SK-N-SH (cell line): ENCODE data around the gene SCAPER. TPM values are rescaled to one million over a fixed set of nuclear protein-coding genes. Genes with fewer than 3 reads are reported as not detected.

Source experiments
- CTCF ChIA-PET: fragments of 300-600, 350-600 bp; formaldehyde crosslinking; extraction: SDS; loops from one replicate; lab custom pipeline; 2021; lab: Yijun Ruan, JAX
- POLR2A ChIA-PET: fragments of 350-600 bp; sonication (Branson Sonifier 250); formaldehyde crosslinking; extraction: SDS; loops from one replicate; lab custom pipeline; 2020; ENCODE audit warnings: antibody characterized with exemption, inconsistent platforms; lab: Yijun Ruan, JAX
- DNase-seq: peaks from one replicate; pipeline ENCODE4 v3.0.0; 2012
- H2AFZ ChIP-seq: fragments of 200-600 bp; sonication (generic); 2 replicates; pipeline ENCODE4 v1.8.1; 2016; ENCODE audit warnings: antibody characterized with exemption, mild to moderate bottlenecking, low read depth
- H3F3A ChIP-seq: fragments of 200-600 bp; sonication (generic); replicated peaks from 2 replicates; pipeline ENCODE3; 2016; ENCODE audit warnings: antibody characterized with exemption, mild to moderate bottlenecking; ENCODE audit not compliant: insufficient read depth
- H3K27ac ChIP-seq, 2 experiments: fragments of 200-500 bp in 1 of 2; fragments of 200-600 bp in 1 of 2; sonication (Bioruptor generic) in 1 of 2; sonication (generic), shearing (Covaris generic) in 1 of 2; 2 replicates each; pipeline versions ENCODE4 v1.5.1 to v1.6.1; 2014 to 2016; ENCODE audit warnings: low read depth in 2 of 2, inconsistent platforms in 1 of 2, low read length in 1 of 2, mild to moderate bottlenecking in 1 of 2, mixed read lengths in 1 of 2
- H3K27me3 ChIP-seq: fragments of 200-600 bp; sonication (generic), shearing (Covaris generic); 2 replicates; pipeline ENCODE4 v1.6.1; 2016; ENCODE audit warnings: mixed run types; ENCODE audit not compliant: insufficient read depth
- H3K36me3 ChIP-seq, 2 experiments: fragments of 200-500 bp in 1 of 2; fragments of 200-600 bp in 1 of 2; sonication (Bioruptor generic) in 1 of 2; sonication (generic) in 1 of 2; replicated peaks in 1 of 2; 2 replicates each; pipeline versions ENCODE3 to v1.5.1; 2014 to 2016; ENCODE audit warnings: low read length in 1 of 2, mild to moderate bottlenecking in 1 of 2; ENCODE audit not compliant: insufficient read depth in 2 of 2, control insufficient read depth in 1 of 2
- H3K4me1 ChIP-seq, 2 experiments: fragments of 200-500 bp in 1 of 2; fragments of 200-600 bp in 1 of 2; sonication (Bioruptor generic) in 1 of 2; sonication (generic), shearing (Covaris generic) in 1 of 2; 2 replicates each; pipeline versions ENCODE4 v1.5.1 to v1.6.1; 2014 to 2016; ENCODE audit warnings: low read depth in 1 of 2, low read length in 1 of 2, mixed run types in 1 of 2; ENCODE audit not compliant: insufficient read depth in 2 of 2, control insufficient read depth in 1 of 2
- H3K4me2 ChIP-seq: fragments of 200-600 bp; sonication (generic), shearing (Covaris generic); 2 replicates; pipeline ENCODE4 v1.6.1; 2017; ENCODE audit warnings: mixed run types
- H3K4me3 ChIP-seq, 2 experiments: fragments of 200-500 bp in 1 of 2; fragments of 200-600 bp in 1 of 2; sonication (Bioruptor generic) in 1 of 2; sonication (generic), shearing (Covaris generic) in 1 of 2; 2 replicates each; pipeline versions ENCODE4 v1.5.1 to v1.8.1; 2014 to 2016; ENCODE audit warnings: low read depth in 2 of 2, inconsistent platforms in 1 of 2, low read length in 1 of 2, mild to moderate bottlenecking in 1 of 2, mixed read lengths in 1 of 2, moderate library complexity in 1 of 2
- H3K79me2 ChIP-seq: fragments of 200-600 bp; sonication (generic); 2 replicates; pipeline ENCODE4 v1.8.1; 2017; ENCODE audit warnings: mild to moderate bottlenecking; ENCODE audit not compliant: insufficient read depth
- H3K9ac ChIP-seq: fragments of 200-600 bp; sonication (generic); 2 replicates; pipeline ENCODE4 v1.6.1; 2017; ENCODE audit warnings: mixed run types
- H3K9me2 ChIP-seq: fragments of 200-600 bp; sonication (generic); 2 replicates; pipeline ENCODE4 v1.6.1; 2017; ENCODE audit warnings: mixed run types
- H3K9me3 ChIP-seq: fragments of 200-600 bp; sonication (generic); 2 replicates; pipeline ENCODE4 v1.6.1; 2017; ENCODE audit warnings: mixed run types, mild to moderate bottlenecking, moderate library complexity
- H4K20me1 ChIP-seq: fragments of 200-600 bp; sonication (generic); 2 replicates; pipeline ENCODE4 v1.6.1; 2017; ENCODE audit warnings: mild to moderate bottlenecking, mixed run types; ENCODE audit not compliant: insufficient read depth
- EZH2phosphoT487 ChIP-seq: fragments of 200-600 bp; sonication (generic); IDR thresholded peaks from 2 replicates; pipeline ENCODE4 v1.6.1; 2017; ENCODE audit warnings: low read depth, mixed run types, mild to moderate bottlenecking, antibody characterized with exemption, moderate library complexity, borderline replicate concordance
- FOXM1 ChIP-seq: IDR thresholded peaks from 2 replicates; pipeline ENCODE4 v1.4.0; 2012; ENCODE audit warnings: low read depth, mild to moderate bottlenecking
- GABPA ChIP-seq: IDR thresholded peaks from 2 replicates; pipeline ENCODE4 v1.4.0; 2012; ENCODE audit warnings: low read depth, mild to moderate bottlenecking
- GATA2 ChIP-seq: sonication (generic); formaldehyde crosslinking; IDR thresholded peaks from 2 replicates; pipeline ENCODE4 v1.5.0; 2020; ENCODE audit warnings: mild to moderate bottlenecking, missing genetic modification reagents
- IRF3 ChIP-seq: fragments of 150-350 bp; IDR thresholded peaks from 2 replicates; pipeline ENCODE4 v1.6.1; 2016; ENCODE audit warnings: mild to moderate bottlenecking, low read depth, low read length
- JUND ChIP-seq: IDR thresholded peaks from 2 replicates; pipeline ENCODE4 v1.4.0; 2012
- MAX ChIP-seq: IDR thresholded peaks from 2 replicates; pipeline ENCODE4 v1.4.0; 2012; ENCODE audit warnings: low read depth
- MEF2A ChIP-seq: IDR thresholded peaks from 2 replicates; pipeline ENCODE4 v1.4.0; 2012; ENCODE audit warnings: low read depth, borderline replicate concordance
- MXI1 ChIP-seq: IDR thresholded peaks from 2 replicates; pipeline ENCODE4 v1.6.1; 2012; ENCODE audit warnings: mild to moderate bottlenecking, low read depth, low read length, improper control_type of control experiment
- NFIC ChIP-seq: IDR thresholded peaks from 2 replicates; pipeline ENCODE4 v1.4.0; 2012; ENCODE audit warnings: borderline replicate concordance
- NRF1 ChIP-seq: IDR thresholded peaks from 2 replicates; pipeline ENCODE4 v1.6.1; 2012; ENCODE audit warnings: low read depth, mild to moderate bottlenecking, low read length
- POLR2AphosphoS5 ChIP-seq: IDR thresholded peaks from 2 replicates; pipeline ENCODE4 v1.6.1; 2012; ENCODE audit warnings: low read depth, low read length
- RAD21 ChIP-seq: IDR thresholded peaks from 2 replicates; pipeline ENCODE4 v1.6.1; 2012; ENCODE audit warnings: mild to moderate bottlenecking, low read length
- REST ChIP-seq: IDR thresholded peaks from 2 replicates; pipeline ENCODE4 v1.6.1; 2012; ENCODE audit warnings: mild to moderate bottlenecking, low read depth, low read length, moderate library complexity
- RXRA ChIP-seq: IDR thresholded peaks from 2 replicates; pipeline ENCODE4 v1.4.0; 2012; ENCODE audit warnings: low read depth, mild to moderate bottlenecking, borderline replicate concordance
- SIN3A ChIP-seq: IDR thresholded peaks from 2 replicates; pipeline ENCODE4 v1.6.1; 2012; ENCODE audit warnings: low read depth, mild to moderate bottlenecking, low read length, moderate library complexity, borderline replicate concordance
- TCF12 ChIP-seq: IDR thresholded peaks from 2 replicates; pipeline ENCODE4 v1.4.0; 2012
- USF2 ChIP-seq: fragments of 150-350 bp; IDR thresholded peaks from 2 replicates; pipeline ENCODE4 v1.6.1; 2017; ENCODE audit warnings: antibody characterized with exemption, low read length, low read depth, borderline replicate concordance
- ZBTB33 ChIP-seq: IDR thresholded peaks from 2 replicates; pipeline ENCODE4 v1.4.0; 2012; ENCODE audit warnings: low read depth, borderline replicate concordance
- WGBS: methylation state at CpG from one replicate; pipeline ENCODE4 v1.1.6; 2017; ENCODE audit warnings: low lambda C conversion rate; 5-methylcytosine and 5-hydroxymethylcytosine counted together
- polyA plus RNA-seq, 3 experiments: library from polyadenylated mRNA; depleted of rRNA; stranded (reverse); fragments of >200 nt; gene quantifications; 2 replicates each; pipeline ENCODE4 v1.2.3, GENCODE V29; 2012

Gene SCAPER
- polyA plus RNA-seq, 1 of the 3 experiments (the other 2 are of a cell fraction) = 1.8 TPM

- TF ChIP-seq GATA2 (CRISPR knock-in tag) (no peak), MAX (no peak), POLR2AphosphoS5 (no peak), IRF3 (no peak), RXRA (no peak), NRF1 (no peak), USF2 (no peak)
Observed at GRCh38 chr15:76565366-76565765, 339.8 kb downstream of the SCAPER start (continued).

GRCh38 chr15:76555247-76555646, 349.9 kb downstream of the SCAPER start:
- no peak overlapping the region for H3K9ac ChIP-seq
- no peak overlapping the region for H3K27ac ChIP-seq
- H4K20me1 ChIP-seq = no peaks in the 10 kb centered on the region
- TF ChIP-seq FOXM1 (no peak), GABPA (no peak), RXRA (no peak), JUND (no peak), RAD21 (no peak), TCF12 (no peak), EZH2phosphoT487 (no peak), USF2 (no peak), NRF1 (no peak), MXI1 (no peak), MEF2A (no peak), MAX (no peak), NFIC (no peak), SIN3A (no peak), REST (no peak), ZBTB33 (no peak)
- no peaks in the 10 kb centered on the region for H3F3A ChIP-seq
- CTCF ChIA-PET = interaction anchor here (1.1 kb wide), 1 partner anchor 206 kb away, joined by 4 read pairs; no protein-coding TSS in a partner anchor
- 44% methylated on average over 1 of the region's 1 CpG for WGBS
- no peak for DNase-seq
- H2AFZ ChIP-seq = no peak overlapping the region
- no peak overlapping the region for H3K4me2 ChIP-seq
- H3K4me3 ChIP-seq = no peak overlapping the region
- no peaks in the 10 kb centered on the region for H3K4me1 ChIP-seq
- H3K9me3 ChIP-seq = no peaks in the 10 kb centered on the region
- POLR2A ChIA-PET = no interaction called here
- H3K27me3 ChIP-seq = no peaks in the 10 kb centered on the region
- H3K9me2 ChIP-seq = no peaks in the 10 kb centered on the region
- no peaks in the 10 kb centered on the region for H3K36me3 ChIP-seq
- no peaks in the 10 kb centered on the region for H3K79me2 ChIP-seq
